WERI-Rb-1 (cell line): ENCODE results near the gene UBE2G2.

Experiments
- DNase-seq: peaks from one replicate; pipeline ENCODE4 v3.0.0-alpha.2; 2020
- H3K27ac ChIP-seq: fragments of 250-450 bp; sonication (Bioruptor Pico); 2 replicates; pipeline ENCODE4 v1.5.1; 2020; ENCODE audit warnings: mild to moderate bottlenecking, moderate library complexity
- H3K27me3 ChIP-seq: fragments of 250-450 bp; sonication (Bioruptor Pico); 2 replicates; pipeline ENCODE4 v1.5.1; 2021; ENCODE audit warnings: mild to moderate bottlenecking, low read depth, moderate library complexity; ENCODE audit not compliant: insufficient read depth, severe bottlenecking
- H3K36me3 ChIP-seq: fragments of 250-450 bp; sonication (Bioruptor Pico); 2 replicates; pipeline ENCODE4 v1.5.1; 2020; ENCODE audit warnings: mild to moderate bottlenecking, moderate library complexity
- H3K4me3 ChIP-seq: 2 replicates; pipeline ENCODE4 v1.5.1; 2011; ENCODE audit warnings: low read depth, mild to moderate bottlenecking, control low read depth, low read length
- H3K9me3 ChIP-seq: fragments of 250-450 bp; sonication (Bioruptor Pico); 2 replicates; pipeline ENCODE4 v1.5.1; 2021; ENCODE audit warnings: mild to moderate bottlenecking, moderate library complexity; ENCODE audit not compliant: severe bottlenecking
- CTCF ChIP-seq: IDR thresholded peaks from 2 replicates; pipeline ENCODE4 v1.5.1; 2011; ENCODE audit warnings: low read depth, mild to moderate bottlenecking, control low read depth, inconsistent platforms, low read length

The UBE2G2 gene

DNA sequence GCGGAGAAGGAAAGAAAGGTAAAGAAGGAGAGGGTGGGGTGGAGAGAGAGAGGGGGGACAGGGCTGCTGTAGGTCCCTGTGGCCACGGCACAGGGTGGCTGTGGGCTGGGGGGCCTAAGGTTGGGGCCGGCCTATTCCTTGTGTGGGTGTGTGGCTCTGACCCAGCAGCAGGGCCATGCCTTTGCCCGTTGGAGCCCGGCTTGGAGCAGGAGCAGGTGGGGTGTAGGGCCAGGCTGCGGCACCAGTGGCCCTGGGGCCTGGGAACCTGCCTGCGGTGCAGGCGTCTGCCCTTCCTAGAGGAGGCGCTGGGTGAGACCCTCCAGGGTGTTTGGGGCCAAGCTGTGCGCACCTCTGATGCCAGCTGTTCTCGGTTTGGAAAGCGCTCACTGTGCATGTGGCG lies 35.9 kb upstream of the UBE2G2 start:
- H3K4me3 ChIP-seq: no peak overlapping the region

GRCh38 chr21:44836666-44837471 lies 35.2 kb upstream of the UBE2G2 start:
- peak; percentile 95 for DNase-seq
- peak overlapping the region; percentile 43 for H3K27ac ChIP-seq

More for the DNA sequence above, 35.9 kb upstream of the UBE2G2 start:
- no peak for DNase-seq
- peak; percentile 31 for TF ChIP-seq CTCF
- no peaks in the 10 kb centered on the region for H3K27me3 ChIP-seq
- no peaks in the 10 kb centered on the region for H3K36me3 ChIP-seq
- H3K27ac ChIP-seq: peak overlapping the region; percentile 43; the same call in 1 of the 2 replicates
- H3K9me3 ChIP-seq: no peaks in the 10 kb centered on the region

GRCh38 chr21:44836349-44836665 lies 34.7 kb upstream of the UBE2G2 start:
- no peaks in the 10 kb centered on the region for H3K27me3 ChIP-seq
- DNase-seq: no peak
- H3K27ac ChIP-seq: peak overlapping the region; percentile 43; the same call in 1 of the 2 replicates
- no peaks in the 10 kb centered on the region for H3K36me3 ChIP-seq
- no peaks in the 10 kb centered on the region for H3K9me3 ChIP-seq
- H3K4me3 ChIP-seq: no peak overlapping the region
- no peak for TF ChIP-seq CTCF

More at GRCh38 chr21:44836666-44837471, 35.2 kb upstream of the UBE2G2 start:
- H3K27me3 ChIP-seq: no peaks in the 10 kb centered on the region
- H3K4me3 ChIP-seq: no peak overlapping the region
- H3K9me3 ChIP-seq: no peaks in the 10 kb centered on the region
- TF ChIP-seq CTCF: 0 out of 2 replicates have a peak, but pooled peaks have one; percentile 28
- no peaks in the 10 kb centered on the region for H3K36me3 ChIP-seq

- Histone ChIP-seq H3K27ac (no peak overlapping the region), H3K27me3 (no peaks in the 10 kb centered on the region), H3K9me3 (no peaks in the 10 kb centered on the region), H3K4me3 (no peak overlapping the region), H3K36me3 (no peaks in the 10 kb centered on the region)
- TF ChIP-seq CTCF: no peak
- no peak for DNase-seq
These were observed 34.0 kb upstream of the UBE2G2 start for GRCh38 chr21:44835647-44835973.

DNA sequence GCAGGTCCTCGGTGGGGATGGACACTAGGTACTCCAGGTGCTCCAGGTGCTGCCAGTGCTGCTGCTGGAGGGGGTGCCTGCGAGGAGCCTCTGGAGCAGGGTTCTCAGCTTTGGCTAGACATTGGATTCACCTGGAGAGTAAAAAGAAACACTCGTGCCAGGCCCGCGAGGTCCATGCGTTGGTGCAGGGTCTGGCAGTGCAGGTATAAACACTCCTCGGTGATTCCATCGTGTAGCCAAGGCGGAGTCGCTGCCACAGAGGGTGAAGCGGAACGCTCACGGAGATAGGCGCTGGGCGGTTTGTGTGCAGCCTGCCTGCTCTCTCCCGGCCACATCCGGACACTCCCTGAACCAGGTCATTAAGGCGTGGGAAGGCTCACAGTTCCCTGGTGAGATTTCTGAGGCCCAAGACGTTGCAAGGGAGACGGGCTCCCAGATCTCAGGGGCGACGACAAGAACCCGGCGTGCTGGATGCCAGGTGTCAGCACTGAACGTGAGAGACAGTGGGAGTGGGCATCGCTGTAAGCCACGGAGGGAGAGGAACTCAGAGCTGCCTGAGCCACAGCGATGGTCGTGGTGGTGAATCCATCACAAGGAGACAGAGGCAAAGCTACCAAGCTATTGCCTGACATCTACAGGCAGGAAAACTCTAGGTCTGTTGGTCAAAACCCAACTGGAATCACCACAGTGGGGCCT lies 33.5 kb upstream of the UBE2G2 start:
- DNase-seq: no peak
- H3K27me3 ChIP-seq: no peaks in the 10 kb centered on the region
- peak; percentile 39 for TF ChIP-seq CTCF
- no peak overlapping the region for H3K4me3 ChIP-seq
- no peaks in the 10 kb centered on the region for H3K9me3 ChIP-seq
- H3K36me3 ChIP-seq: no peaks in the 10 kb centered on the region
- no peak overlapping the region for H3K27ac ChIP-seq
